IPS-NIHi11 (cell line): Measurements from ENCODE around the gene SLC12A9.

Experiments
- DNase-seq: peaks from one replicate; pipeline ENCODE4 v3.0.0; 2012; ENCODE audit warnings: mixed read lengths, low spot score

SLC12A9 gene

DNA sequence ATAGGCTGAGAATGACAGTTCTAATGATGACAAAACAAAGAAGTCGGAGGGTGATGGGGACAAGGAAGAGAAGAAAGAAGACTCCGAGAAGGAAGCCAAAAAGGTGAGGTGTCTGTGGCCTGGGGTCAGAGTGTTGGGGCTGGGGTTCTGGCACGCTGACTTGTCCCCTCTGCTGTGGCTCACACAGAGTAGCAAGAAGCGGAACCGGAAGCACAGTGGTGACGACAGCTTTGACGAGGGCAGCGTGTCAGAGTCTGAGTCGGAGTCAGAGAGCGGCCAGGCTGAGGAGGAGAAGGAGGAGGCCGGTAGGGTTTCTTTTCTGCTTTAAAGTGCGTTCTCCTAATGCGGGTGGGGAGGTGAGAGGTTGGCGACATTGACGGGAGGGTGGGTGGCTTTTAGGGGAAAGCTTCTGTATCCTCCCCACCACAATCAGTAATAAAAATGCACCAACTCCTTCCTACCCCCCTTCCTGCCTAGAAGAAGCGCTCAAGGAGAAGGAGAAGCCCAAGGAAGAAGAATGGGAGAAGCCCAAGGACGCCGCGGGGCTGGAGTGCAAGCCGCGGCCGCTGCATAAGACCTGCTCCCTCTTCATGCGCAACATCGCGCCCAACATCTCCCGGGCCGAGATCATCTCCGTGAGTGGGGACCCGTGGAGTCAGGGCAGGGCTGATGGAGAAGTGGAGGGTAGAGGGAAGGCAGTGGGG is 32.4 kb downstream of the SLC12A9 start:
- DNase-seq = no peak

GRCh38 chr7:100885440-100886141 is 33.1 kb downstream of the SLC12A9 start:
- DNase-seq = no peak

- no peak for DNase-seq
Observed at GRCh38 chr7:100886142-100886935, 33.8 kb downstream of the SLC12A9 start.

DNA sequence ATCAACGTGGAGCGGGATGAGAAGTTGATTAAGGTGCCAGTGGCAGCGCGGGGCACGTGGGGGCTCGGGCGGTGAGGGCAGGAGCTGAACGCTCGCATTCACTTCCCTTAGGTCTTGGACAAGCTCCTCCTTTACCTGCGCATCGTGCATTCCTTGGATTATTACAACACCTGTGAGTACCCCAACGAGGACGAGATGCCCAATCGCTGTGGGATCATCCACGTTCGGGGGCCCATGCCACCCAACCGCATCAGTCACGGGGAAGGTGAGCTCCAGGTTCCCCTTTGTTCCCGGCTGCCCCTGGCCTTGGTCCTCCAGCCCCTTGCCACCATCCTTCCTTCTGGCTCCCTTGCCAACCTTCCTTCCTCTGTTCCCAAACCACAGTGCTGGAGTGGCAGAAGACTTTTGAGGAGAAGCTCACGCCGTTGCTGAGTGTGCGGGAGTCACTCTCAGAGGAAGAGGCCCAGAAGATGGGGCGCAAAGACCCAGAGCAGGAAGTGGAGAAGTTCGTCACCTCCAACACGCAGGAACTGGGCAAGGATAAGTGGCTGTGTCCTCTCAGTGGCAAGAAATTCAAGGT is 34.5 kb downstream of the SLC12A9 start:
- DNase-seq = no peak

GRCh38 chr7:100887516-100888290 is 35.2 kb downstream of the SLC12A9 start:
- no peak for DNase-seq

DNA sequence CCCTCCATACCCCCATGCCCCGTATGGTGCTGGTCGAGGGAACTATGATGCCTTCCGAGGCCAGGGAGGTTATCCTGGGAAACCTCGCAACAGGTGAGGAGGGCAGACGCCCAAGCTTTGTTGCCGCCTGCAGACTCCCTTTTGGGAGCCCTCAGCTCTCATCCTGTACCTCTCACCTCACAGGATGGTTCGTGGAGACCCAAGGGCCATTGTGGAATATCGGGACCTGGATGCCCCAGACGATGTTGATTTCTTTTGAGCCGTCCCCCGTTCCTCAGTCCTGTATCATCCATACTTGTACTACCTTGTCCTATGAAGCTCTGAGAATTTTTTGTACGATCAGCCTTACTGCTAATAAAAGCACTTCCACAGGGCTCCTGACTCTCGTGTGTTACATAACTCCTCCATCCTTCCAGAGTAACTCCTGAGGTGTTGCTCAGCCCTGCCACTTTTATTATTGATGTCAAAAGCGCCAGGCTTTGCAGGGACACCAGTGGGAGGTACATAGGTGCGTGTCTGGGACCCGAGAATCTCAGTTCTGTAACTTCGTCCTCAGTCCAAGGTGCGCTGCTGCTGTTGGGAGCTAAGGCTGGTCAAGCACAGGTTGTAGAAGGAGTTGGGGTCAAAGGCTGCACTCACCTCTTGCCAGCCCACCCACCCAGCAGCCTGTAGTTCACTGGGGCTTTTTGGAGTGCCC is 35.9 kb downstream of the SLC12A9 start:
- DNase-seq = no peak

GRCh38 chr7:100888988-100889750 is 36.7 kb downstream of the SLC12A9 start, which contains the start of gene UFSP1:
UFSP1 (minus strand) TSS chr7:100889715; CDS start chr7:100889271, 444 bp downstream.
- no peak for DNase-seq

- DNase-seq = peak; percentile 32
Observed at GRCh38 chr7:100890653-100891567, 38.4 kb downstream of the SLC12A9 start.

GRCh38 chr7:100891568-100892247 is 39.2 kb downstream of the SLC12A9 start:
- no peak for DNase-seq

DNA sequence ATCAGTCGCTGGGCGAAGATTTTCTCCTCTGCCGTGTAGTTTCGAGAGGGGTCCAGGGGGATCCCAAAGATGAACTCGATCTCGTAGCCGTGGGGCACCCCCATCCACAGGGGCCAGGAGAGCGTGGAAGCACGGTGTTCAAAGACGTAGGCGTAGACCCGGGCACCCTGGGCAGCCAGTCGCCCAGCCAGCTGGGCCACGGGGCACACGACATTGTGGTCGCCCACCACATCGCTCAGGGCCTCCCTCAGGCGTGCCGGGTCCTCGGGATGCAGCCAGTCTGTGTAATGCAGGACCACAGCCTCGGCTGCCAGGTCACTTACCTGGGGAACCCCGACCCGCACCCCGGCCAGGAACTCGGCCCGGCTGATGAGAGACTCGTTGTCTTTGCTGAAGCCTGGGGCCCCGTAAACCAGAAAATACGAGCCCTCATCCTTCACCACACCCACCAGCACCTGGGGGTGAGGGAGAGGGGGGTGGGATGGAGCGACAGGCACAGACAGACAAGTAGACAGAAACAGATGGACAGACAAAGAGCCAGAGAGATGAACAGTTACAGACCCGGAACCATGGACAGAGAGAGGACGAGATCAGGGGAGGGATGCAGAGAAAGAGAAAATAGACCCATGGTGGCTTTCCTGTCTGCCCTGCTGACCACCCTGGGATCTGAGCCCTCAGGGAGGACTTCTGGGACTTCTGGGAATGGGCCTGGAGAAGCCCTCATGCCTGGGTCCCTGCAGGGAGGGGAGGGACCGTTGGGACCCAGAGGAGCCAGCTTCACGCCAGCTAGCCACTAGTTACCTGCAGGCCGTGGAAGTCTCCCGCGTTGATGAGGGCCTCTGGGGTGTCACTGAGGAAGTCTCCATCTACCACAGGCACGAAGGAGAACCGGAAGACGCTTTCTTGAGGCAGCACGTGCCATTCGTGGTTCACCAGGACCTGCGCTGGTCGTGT is 40.1 kb downstream of the SLC12A9 start:
- DNase-seq = no peak

- DNase-seq = no peak
Observed at GRCh38 chr7:100893318-100893895, 40.9 kb downstream of the SLC12A9 start.

DNA sequence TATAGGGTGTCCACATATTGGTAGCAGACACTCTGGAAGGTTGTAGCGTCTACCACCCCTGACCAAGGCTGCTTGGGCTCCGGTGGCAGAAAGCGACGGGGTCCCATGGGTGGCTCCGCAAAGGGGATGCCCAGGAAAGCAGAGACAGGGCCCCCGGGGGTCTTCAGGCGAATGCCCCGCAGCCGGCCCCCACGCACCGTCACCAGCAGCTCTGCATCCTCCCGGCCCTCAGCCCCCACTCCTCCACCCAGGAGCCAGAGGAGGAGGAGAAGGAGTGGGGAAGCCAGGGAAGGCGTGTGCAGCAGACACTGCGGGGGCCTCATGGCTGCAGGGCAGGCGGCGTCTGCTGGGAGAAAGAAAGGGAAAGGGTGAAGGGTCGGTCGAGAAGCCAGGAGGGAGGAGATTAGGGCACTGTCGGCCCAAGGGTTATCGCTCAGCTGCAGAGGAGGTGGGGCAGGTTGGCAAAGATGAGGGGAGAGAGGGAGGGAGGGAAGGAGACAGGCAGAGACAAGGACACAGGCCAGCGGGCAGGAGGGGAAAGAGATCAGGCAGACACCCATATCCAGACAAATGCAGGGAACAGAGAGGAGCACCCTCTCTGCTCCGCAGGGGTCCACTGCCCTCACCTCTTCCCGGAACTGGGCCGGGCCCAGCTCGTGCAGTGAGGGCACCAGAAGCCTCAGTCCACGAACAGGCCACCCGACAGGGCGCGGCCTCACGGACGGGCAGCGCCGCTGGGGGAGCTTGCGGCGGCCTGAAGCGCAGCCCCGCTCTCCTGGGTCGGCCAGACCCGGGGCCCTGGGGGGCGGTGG is 41.6 kb downstream of the SLC12A9 start:
- no peak for DNase-seq

DNA sequence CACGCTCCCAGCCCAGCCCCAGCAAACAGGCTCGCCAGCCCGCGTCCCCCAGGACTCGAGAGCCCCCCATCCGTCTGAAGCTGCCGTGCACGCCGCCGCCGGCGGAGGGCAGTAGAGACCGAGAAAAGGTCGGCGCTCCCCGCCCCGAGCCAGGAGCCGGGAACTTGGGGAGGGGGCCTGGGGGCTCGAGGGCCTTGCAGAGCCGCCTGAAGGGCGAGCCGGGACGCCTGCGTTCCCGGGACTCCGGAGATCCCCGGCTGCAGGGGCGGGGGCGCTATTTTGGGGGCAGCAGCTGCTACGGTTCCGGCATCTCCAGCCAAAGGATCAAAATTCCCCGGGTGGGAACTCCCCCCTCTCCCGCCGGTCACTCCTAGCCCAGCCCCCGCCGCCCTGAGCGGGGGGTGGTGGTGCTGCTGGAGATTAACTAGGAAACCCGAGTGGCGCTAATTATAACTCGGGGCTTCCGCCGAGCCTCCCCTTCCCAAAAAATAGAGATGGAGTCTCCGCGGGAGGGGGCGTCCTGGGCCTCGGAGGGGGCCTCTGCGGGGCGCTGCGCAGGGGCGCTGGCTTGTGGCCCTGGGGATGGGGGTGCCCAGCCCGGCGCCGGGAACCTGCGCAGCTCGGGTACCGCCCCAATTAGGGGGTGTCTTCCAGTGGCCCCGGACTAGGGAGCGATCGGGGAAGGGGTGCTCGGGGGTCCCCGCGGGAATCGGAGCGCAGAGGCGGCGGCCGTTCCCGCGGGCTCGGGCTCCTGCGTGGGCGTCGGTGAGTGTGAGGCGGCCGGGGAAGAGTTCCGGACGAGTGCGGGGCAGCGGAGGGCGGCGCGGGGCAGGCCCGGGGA is 42.6 kb downstream of the SLC12A9 start:
- peak; percentile 80 for DNase-seq

GRCh38 chr7:100895701-100895955 is 43.1 kb downstream of the SLC12A9 start, which contains the start of gene ACHE:
ACHE (minus strand) TSS chr7:100895888; CDS start chr7:100894232, 1,656 bp downstream.
- peak; percentile 58 for DNase-seq
